Measurements from ENCODE around the gene CSF2. TPM values are rescaled to one million over a fixed set of nuclear protein-coding genes. Genes with fewer than 3 reads are reported as not detected.

CSF2 gene
- total RNA-seq, 2 experiments from 2014 or later: not detected

DNA sequence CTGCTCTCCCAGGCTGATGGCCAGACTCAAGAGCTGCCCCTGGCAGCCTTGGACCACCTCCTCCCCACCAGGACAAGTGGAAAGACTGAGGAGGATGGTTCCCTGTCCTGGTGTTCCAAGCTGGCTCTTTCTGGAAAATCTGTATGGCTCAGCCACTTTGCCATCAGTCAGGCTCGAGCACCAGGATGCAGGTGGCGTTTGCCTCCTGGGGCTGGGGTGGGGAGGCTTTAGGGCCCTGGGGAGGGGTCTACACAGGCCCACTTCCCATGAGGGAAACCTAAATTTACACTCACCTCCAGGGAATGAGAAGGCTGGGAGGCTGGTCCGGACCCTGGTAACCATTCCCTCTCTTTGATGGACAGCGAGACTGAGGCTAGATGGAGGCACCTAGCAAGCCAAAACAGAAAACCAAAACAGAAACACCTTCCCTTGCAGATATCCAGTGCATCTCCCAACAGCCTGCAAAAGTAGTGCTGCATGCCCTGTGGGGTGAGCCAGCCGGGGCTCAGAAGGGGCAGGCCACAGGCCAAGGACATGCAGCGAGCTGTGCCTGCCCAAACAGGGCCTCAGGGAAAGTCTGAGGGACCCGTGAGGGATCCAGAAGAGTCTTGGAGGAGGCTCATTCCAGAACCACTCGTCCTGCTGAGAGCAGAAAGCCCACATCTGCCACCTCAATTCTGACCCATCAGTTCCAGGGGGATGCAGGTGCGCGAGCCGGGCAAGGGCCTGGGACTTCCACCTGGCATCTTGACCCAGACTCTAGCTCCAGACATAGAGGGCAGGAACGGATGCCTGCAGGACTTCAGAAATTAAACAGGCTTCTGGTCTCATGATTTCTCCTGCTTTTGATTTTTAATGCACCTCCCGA, 5.4 kb upstream of the CSF2 start:
- Mint-ChIP-seq H3K27ac (no peak overlapping the region), H3K36me3 (ENCODE audit: low read depth) (no peaks in the 10 kb centered on the region), H3K27me3 (no peaks in the 10 kb centered on the region), H3K9me3 (no peaks in the 10 kb centered on the region), H3K4me1 (ENCODE audit: low read depth) (peaks cover 13% of the 10 kb centered on the region), H3K4me3 (no peak overlapping the region)
- intact Hi-C loops (cut with DNase I, micrococcal nuclease): loop anchor here in 1 of 2 experiments (10.0 kb wide), 2 partner anchors 317 to 437 kb away; no protein-coding TSS in a partner anchor
- ChIA-PET CTCF (no interaction called here), POLR2A (no interaction called here)
- H3K4me1 ChIP-seq (ENCODE audit: insufficient read depth, low read length): peaks cover 37% of the 10 kb centered on the region
- peak in 1 of 14 experiments; percentile 4 for DNase-seq
- no peak overlapping the region for H3K27ac ChIP-seq (ENCODE audit: low read depth in 1 of 2, low read length in 2 of 2)
- H3K4me3 ChIP-seq (ENCODE audit: low read length): no peak overlapping the region
- H3K9me3 ChIP-seq (ENCODE audit: control insufficient read depth in 1 of 2, insufficient read depth in 1 of 2, low read length in 2 of 2): no peaks in the 10 kb centered on the region
- ATAC-seq (ENCODE audit: poor library complexity): no peak
- H3K27me3 ChIP-seq (ENCODE audit: control insufficient read depth in 1 of 2, insufficient read depth in 2 of 2, low read length in 2 of 2): no peaks in the 10 kb centered on the region
- no peaks in the 10 kb centered on the region for H3K36me3 ChIP-seq (ENCODE audit: insufficient read depth, low read length)
- TF ChIP-seq, protein P1, sequence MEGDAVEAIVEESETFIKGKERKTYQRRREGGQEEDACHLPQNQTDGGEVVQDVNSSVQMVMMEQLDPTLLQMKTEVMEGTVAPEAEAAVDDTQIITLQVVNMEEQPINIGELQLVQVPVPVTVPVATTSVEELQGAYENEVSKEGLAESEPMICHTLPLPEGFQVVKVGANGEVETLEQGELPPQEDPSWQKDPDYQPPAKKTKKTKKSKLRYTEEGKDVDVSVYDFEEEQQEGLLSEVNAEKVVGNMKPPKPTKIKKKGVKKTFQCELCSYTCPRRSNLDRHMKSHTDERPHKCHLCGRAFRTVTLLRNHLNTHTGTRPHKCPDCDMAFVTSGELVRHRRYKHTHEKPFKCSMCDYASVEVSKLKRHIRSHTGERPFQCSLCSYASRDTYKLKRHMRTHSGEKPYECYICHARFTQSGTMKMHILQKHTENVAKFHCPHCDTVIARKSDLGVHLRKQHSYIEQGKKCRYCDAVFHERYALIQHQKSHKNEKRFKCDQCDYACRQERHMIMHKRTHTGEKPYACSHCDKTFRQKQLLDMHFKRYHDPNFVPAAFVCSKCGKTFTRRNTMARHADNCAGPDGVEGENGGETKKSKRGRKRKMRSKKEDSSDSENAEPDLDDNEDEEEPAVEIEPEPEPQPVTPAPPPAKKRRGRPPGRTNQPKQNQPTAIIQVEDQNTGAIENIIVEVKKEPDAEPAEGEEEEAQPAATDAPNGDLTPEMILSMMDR (IDR thresholded peaks at IDR 0.05): no peak

DNA sequence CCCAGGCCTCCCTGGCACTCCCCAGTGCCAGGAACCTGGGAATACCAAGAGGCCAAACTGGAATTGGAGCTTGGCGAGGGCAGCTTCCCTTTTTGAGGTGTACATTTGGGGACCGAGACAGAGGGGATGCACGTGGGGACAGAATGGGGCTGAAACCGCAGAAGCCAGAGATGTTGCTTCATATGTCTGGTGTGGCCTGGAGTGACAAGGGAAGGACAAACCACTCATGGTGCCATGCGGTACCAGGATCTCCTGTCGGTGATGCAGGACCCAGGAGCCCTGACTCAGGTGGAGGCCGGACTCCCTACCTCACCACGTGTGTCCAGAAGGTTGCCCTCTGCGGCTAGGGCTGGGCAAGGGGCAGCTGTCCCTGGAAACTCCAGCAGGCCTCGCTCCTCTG, 4.0 kb upstream of the CSF2 start:
- intact Hi-C loops (cut with DNase I, micrococcal nuclease): loop anchor here in 1 of 2 experiments (10.0 kb wide), 2 partner anchors 315 to 435 kb away; no protein-coding TSS in a partner anchor
- no peak overlapping the region for H3K4me3 ChIP-seq (ENCODE audit: low read length)
- H3K36me3 ChIP-seq (ENCODE audit: insufficient read depth, low read length): no peaks in the 10 kb centered on the region
- H3K36me3 Mint-ChIP-seq (ENCODE audit: low read depth): no peaks in the 10 kb centered on the region
- H3K9me3 ChIP-seq (ENCODE audit: control insufficient read depth in 1 of 2, insufficient read depth in 1 of 2, low read length in 2 of 2): no peaks in the 10 kb centered on the region
- ATAC-seq (ENCODE audit: poor library complexity) (no peak), DNase-seq (peak in 2 of 14 experiments; percentile 29 to 43)
- no peaks in the 10 kb centered on the region for H3K9me3 Mint-ChIP-seq
- H3K27me3 Mint-ChIP-seq: no peaks in the 10 kb centered on the region
- ChIA-PET CTCF (no interaction called here), POLR2A (no interaction called here)
- peaks cover 4% of the 10 kb centered on the region for H3K4me1 Mint-ChIP-seq (ENCODE audit: low read depth)
- peaks cover 42% of the 10 kb centered on the region for H3K4me1 ChIP-seq (ENCODE audit: insufficient read depth, low read length)
- no peaks in the 10 kb centered on the region for H3K27me3 ChIP-seq (ENCODE audit: control insufficient read depth in 1 of 2, insufficient read depth in 2 of 2, low read length in 2 of 2)
- H3K27ac ChIP-seq (ENCODE audit: low read depth in 1 of 2, low read length in 2 of 2): no peak overlapping the region
- H3K27ac Mint-ChIP-seq: no peak overlapping the region
- no peak overlapping the region for H3K4me3 Mint-ChIP-seq
- TF ChIP-seq, protein P1 (IDR thresholded peaks at IDR 0.05): no peak

DNA sequence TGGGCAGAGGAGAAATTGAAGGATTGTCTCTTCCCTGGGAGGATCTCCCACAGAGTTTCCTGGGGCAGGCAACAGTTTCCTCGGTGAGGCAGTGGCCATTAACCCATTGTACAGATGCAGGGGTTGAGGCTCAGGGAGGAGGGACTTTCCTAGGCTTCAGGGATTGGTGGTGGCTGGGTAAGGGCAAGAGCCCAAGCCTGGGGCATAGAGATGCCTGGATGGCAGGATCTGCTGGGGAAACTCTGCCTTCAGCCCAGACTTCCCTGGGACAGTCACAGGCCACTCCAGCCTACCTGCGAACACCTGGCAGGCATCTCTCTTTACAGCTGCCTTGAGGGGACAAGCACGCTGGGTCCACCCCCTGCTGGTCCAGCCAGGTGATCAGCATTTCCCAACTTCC, 3.6 kb upstream of the CSF2 start:
- H3K4me3 Mint-ChIP-seq: no peak overlapping the region
- ChIA-PET CTCF (no interaction called here), POLR2A (no interaction called here)
- no peaks in the 10 kb centered on the region for H3K36me3 Mint-ChIP-seq (ENCODE audit: low read depth)
- H3K27ac Mint-ChIP-seq: no peak overlapping the region
- peaks cover 42% of the 10 kb centered on the region for H3K4me1 ChIP-seq (ENCODE audit: insufficient read depth, low read length)
- no peak overlapping the region for H3K27ac ChIP-seq (ENCODE audit: low read depth in 1 of 2, low read length in 2 of 2)
- TF ChIP-seq, protein P1 (IDR thresholded peaks at IDR 0.05): no peak
- no peaks in the 10 kb centered on the region for H3K9me3 ChIP-seq (ENCODE audit: control insufficient read depth in 1 of 2, insufficient read depth in 1 of 2, low read length in 2 of 2)
- H3K4me3 ChIP-seq (ENCODE audit: low read length): no peak overlapping the region
- no peaks in the 10 kb centered on the region for H3K36me3 ChIP-seq (ENCODE audit: insufficient read depth, low read length)
- intact Hi-C loops (cut with DNase I, micrococcal nuclease): loop anchor here in 1 of 2 experiments (5.0 to 10.0 kb wide), 3 partner anchors 315 to 617 kb away; no protein-coding TSS in a partner anchor
- no peaks in the 10 kb centered on the region for H3K9me3 Mint-ChIP-seq
- peak in 1 of 14 experiments; percentile 4 for DNase-seq
- H3K27me3 ChIP-seq (ENCODE audit: control insufficient read depth in 1 of 2, insufficient read depth in 2 of 2, low read length in 2 of 2): no peaks in the 10 kb centered on the region
- no peak for ATAC-seq (ENCODE audit: poor library complexity)
- H3K4me1 Mint-ChIP-seq (ENCODE audit: low read depth): no peaks in the 10 kb centered on the region
- no peaks in the 10 kb centered on the region for H3K27me3 Mint-ChIP-seq

All from CD4-positive, alpha-beta T cell (primary cell).